Mucosa of descending colon (tissue), 3 donors: ENCODE results near the gene RASGRP3. TPM values are rescaled to one million over a fixed set of nuclear protein-coding genes. Genes with fewer than 3 reads are reported as not detected.

Source experiments
- ATAC-seq: fragments of 200-7000 bp; cut with Tn5 transposase; one replicate; pipeline ENCODE4 v1.9.1; 2020; ENCODE audit warnings: mild to moderate bottlenecking, moderate library complexity
- DNase-seq, 3 donors: peaks; one replicate each; pipeline ENCODE4 v3.0.0-alpha.2; 2020
- H3K36me3 ChIP-seq: fragments of 200-600 bp; one replicate; pipeline ENCODE4 v1.8.0; 2021; ENCODE audit warnings: low read depth, mild to moderate bottlenecking
- H3K4me1 ChIP-seq: fragments of 200-600 bp; one replicate; pipeline ENCODE4 v1.8.0; 2021; ENCODE audit warnings: low read depth, mild to moderate bottlenecking
- H3K4me3 ChIP-seq: fragments of 200-600 bp; one replicate; pipeline ENCODE4 v1.8.0; 2021; ENCODE audit warnings: mild to moderate bottlenecking
- H3K9me3 ChIP-seq: fragments of 200-600 bp; one replicate; pipeline ENCODE4 v1.8.0; 2021; ENCODE audit warnings: mild to moderate bottlenecking
- intact Hi-C, 2 donors: fragments of 100-400 bp; cut with DNase I in 1 of 2; cut with micrococcal nuclease in 1 of 2; formaldehyde crosslinking; loops; one replicate each; pipeline versions ENCODE4 v1.11.0 to v1.11.1; 2022; cut with DNase I, micrococcal nuclease
- total RNA-seq, 3 donors: library from RNA; stranded (reverse); fragmentation: NEBNext Ultra II Directional in 2 of 3; extraction: Animal tissue kit (Norgen Biotek cat#: 25700) in 2 of 3; gene quantifications; one replicate each; pipeline versions ENCODE4 v1.2.1 to v1.2.4, GENCODE V29; 2021 to 2023
- TF ChIP-seq, protein P1 (sequence below): fragments of 200-600 bp; IDR thresholded peaks from one replicate; pipeline ENCODE4 v1.8.0; 2022; ENCODE audit warnings: antibody characterized with exemption, mild to moderate bottlenecking
- donor health status: DM: no; HTN: no; CAD: no; lungs with moderate emphysema.
- donor health status: DM: no; HTN: no; CAD: no.
- donor health status: DM: no; HTN: yes; CAD: no.

The RASGRP3 gene
- total RNA-seq, 3 donors from 2014 or later: 3.8 to 6.1 (median 5.4) TPM

GRCh38 chr2:33560017-33560416 lies 83.6 kb downstream of the RASGRP3 start:
- Histone ChIP-seq H3K9me3 (no peaks in the 10 kb centered on the region), H3K4me1 (no peaks in the 10 kb centered on the region), H3K36me3 (no peaks in the 10 kb centered on the region), H3K4me3 (no peak overlapping the region)
- ATAC-seq (no peak), DNase-seq (no peak)
- TF ChIP-seq, protein P1, sequence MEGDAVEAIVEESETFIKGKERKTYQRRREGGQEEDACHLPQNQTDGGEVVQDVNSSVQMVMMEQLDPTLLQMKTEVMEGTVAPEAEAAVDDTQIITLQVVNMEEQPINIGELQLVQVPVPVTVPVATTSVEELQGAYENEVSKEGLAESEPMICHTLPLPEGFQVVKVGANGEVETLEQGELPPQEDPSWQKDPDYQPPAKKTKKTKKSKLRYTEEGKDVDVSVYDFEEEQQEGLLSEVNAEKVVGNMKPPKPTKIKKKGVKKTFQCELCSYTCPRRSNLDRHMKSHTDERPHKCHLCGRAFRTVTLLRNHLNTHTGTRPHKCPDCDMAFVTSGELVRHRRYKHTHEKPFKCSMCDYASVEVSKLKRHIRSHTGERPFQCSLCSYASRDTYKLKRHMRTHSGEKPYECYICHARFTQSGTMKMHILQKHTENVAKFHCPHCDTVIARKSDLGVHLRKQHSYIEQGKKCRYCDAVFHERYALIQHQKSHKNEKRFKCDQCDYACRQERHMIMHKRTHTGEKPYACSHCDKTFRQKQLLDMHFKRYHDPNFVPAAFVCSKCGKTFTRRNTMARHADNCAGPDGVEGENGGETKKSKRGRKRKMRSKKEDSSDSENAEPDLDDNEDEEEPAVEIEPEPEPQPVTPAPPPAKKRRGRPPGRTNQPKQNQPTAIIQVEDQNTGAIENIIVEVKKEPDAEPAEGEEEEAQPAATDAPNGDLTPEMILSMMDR: no peak
- intact Hi-C loops: no loop called here

DNA sequence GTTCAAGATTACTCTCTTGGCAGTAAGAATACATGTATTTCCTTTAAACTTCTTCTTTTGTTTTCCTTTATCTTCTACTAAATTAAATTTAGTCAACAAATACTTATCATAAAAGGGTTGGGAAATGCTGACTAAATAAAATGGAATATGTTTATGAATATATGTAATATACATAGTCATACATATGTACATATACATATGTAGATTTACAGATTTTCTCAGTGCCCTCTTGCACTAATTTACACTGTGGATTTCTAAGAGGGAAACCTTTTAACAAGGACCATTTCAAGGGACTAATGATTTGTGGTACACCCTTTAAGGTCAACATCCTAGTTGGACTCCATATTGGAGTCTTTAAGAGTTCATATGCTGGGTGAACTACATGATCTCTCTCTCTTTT lies 85.4 kb downstream of the RASGRP3 start:
- no peak overlapping the region for H3K4me3 ChIP-seq
- no peaks in the 10 kb centered on the region for H3K9me3 ChIP-seq
- intact Hi-C loops: no loop called here
- H3K4me1 ChIP-seq: no peaks in the 10 kb centered on the region
- TF ChIP-seq, protein P1: no peak
- H3K36me3 ChIP-seq: no peaks in the 10 kb centered on the region
- ATAC-seq (no peak), DNase-seq (no peak)

DNA sequence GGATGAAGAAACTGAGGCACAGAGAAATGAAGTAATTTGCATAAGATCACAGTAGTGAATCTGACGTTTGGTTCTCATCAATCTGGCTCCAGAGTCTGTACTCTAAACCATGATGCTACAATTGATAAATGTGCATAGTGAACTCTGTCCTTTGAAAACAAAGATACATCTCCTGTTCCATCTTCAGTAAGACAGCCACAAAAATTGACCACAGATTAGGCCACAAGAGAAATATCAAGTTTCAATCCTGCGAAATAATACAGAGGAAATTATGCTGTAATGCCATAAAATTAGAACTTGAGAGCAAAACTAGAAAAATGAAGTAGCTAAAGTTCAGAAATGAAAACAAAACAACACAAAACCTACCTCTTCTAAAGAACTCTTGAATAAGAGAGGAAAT lies 94.2 kb downstream of the RASGRP3 start:
- Histone ChIP-seq H3K4me1 (no peaks in the 10 kb centered on the region), H3K36me3 (no peaks in the 10 kb centered on the region), H3K9me3 (no peaks in the 10 kb centered on the region), H3K4me3 (no peak overlapping the region)
- intact Hi-C loops: no loop called here
- ATAC-seq (no peak), DNase-seq (no peak)
- TF ChIP-seq, protein P1: no peak

DNA sequence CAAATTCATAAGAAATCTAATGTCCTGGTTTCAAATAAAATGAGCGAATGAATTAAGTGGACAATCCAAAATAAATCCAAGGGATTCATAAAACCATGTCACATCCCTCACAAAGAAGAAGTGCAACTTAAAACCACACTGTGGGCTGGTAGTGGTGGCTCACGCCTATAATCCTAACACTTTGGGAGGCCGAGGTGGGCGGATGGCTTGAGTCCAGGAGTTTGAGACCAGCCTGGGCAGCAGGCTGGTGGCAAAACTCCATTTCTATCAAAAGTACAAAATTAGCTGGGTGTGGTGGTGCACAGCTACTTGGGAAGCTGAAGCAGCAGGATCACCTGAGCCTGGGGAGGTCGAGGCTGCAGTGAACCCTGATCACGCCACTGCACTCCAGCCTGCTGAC lies 97.2 kb downstream of the RASGRP3 start:
- TF ChIP-seq, protein P1: no peak

DNA sequence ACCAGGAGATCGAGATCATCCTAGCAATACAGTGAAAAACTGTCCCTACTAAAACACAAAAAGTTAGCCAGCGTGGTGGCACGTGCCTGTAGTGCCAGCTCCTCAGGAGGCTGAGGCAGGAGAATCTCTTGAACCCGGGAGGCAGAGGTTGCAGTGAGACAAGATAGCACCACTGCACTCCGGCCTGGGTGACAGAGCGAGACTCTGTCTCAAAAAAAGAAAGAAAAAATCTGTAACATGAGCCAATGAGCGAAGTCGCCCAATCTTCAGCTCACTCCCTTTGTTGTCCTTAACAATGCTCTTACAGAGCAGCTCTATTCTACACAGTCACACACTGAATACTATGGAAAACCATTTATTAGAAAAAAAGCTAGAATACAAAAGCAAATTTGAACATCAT lies 100.6 kb downstream of the RASGRP3 start:
- H3K4me3 ChIP-seq: no peak overlapping the region
- DNase-seq: no peak
- intact Hi-C loops: no loop called here
- H3K4me1 ChIP-seq: no peaks in the 10 kb centered on the region
- TF ChIP-seq, protein P1: no peak
- no peak for ATAC-seq
- no peaks in the 10 kb centered on the region for H3K36me3 ChIP-seq
- no peaks in the 10 kb centered on the region for H3K9me3 ChIP-seq

More for the DNA sequence above, 97.2 kb downstream of the RASGRP3 start:
- H3K4me1 ChIP-seq: no peaks in the 10 kb centered on the region
- H3K4me3 ChIP-seq: no peak overlapping the region
- no peak for DNase-seq
- intact Hi-C loops: no loop called here
- no peaks in the 10 kb centered on the region for H3K36me3 ChIP-seq
- no peak for ATAC-seq
- H3K9me3 ChIP-seq: no peaks in the 10 kb centered on the region

DNA sequence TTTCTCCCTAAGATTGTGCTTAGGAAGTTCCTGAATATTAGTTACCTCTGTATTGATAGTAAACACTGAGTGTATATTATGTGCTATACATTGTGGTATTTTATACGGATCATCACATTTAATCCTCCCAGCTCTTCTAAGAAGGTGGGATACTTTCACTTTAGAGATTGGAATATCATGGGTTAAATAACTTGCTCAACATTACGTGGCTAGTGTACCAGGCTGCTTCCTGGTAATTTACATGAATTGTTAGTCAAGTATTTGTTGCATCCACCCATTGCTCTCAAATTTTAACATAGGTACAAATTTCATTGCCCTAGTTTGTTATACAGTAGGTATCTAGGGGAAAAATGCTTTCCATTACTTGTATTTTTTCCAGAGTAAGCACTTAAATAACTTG lies 101.2 kb downstream of the RASGRP3 start:
- ATAC-seq (no peak), DNase-seq (no peak)
- intact Hi-C loops: no loop called here
- TF ChIP-seq, protein P1: no peak
- Histone ChIP-seq H3K9me3 (no peaks in the 10 kb centered on the region), H3K36me3 (no peaks in the 10 kb centered on the region), H3K4me1 (no peaks in the 10 kb centered on the region), H3K4me3 (no peak overlapping the region)
